Motor neuron (in vitro differentiated cells): ENCODE data around the gene EGLN3. TPM values are rescaled to one million over a fixed set of nuclear protein-coding genes. Genes with fewer than 3 reads are reported as not detected.
"Not testable (repeated sequence)": the region's sequence is repeated elsewhere in the genome, so short reads cannot be mapped to it uniquely, and the experiment has no call there.

Experiments
- ATAC-seq, 8 experiments: fragments of 200-7000 bp; cut with Tn5 transposase; replicated peaks in 6 of 8; 2 replicates each; pipeline ENCODE4 v1.8.0; 2021; ENCODE audit warnings: mild to moderate bottlenecking in 8 of 8, moderate library complexity in 8 of 8
- H3K27ac ChIP-seq, 2 donors: fragments of 250-450 bp; sonication (Bioruptor Pico); 2 replicates each; pipeline ENCODE4 v1.9.0; 2021; ENCODE audit warnings: antibody characterized with exemption in 2 of 2, mild to moderate bottlenecking in 2 of 2, moderate library complexity in 1 of 2
- H3K4me1 ChIP-seq, 2 donors: fragments of 250-450 bp; sonication (Bioruptor Pico); replicated peaks in 1 of 2; 2 replicates each; pipeline ENCODE4 v1.6.1; 2021; ENCODE audit warnings: antibody characterized with exemption in 2 of 2, mild to moderate bottlenecking in 2 of 2, moderate library complexity in 1 of 2
- H3K4me3 ChIP-seq, 5 donors: fragments of 250-450 bp; sonication (Bioruptor Pico); 2 replicates each; pipeline ENCODE4 v1.9.0; 2021; ENCODE audit warnings: antibody characterized with exemption in 5 of 5, mild to moderate bottlenecking in 5 of 5, moderate library complexity in 4 of 5
- WGBS, 10 experiments: fragments of 450-650 bp; shearing (Covaris generic); methylation state at CpG; one replicate each; pipeline ENCODE4 v1.0.0; 2022; 5-methylcytosine and 5-hydroxymethylcytosine counted together
- in situ Hi-C, 9 experiments: fragments of 400-800 bp; cut with MboI; loops; one replicate each; pipeline ENCODE4 v1.15.0; 2021; ENCODE audit warnings: low sequenced_read_pairs in 9 of 9, low pct_unique_long_range_greater_than_20kb in 2 of 9; ENCODE audit not compliant: unreplicated experiment in 9 of 9
- total RNA-seq, 8 experiments: library from RNA; unstranded; fragments of 300-600 nt; gene quantifications; 2 replicates each; pipeline versions ENCODE4 v1.2.3 to v1.2.4, GENCODE V29; 2022

The EGLN3 gene
- total RNA-seq, 8 experiments from 2014 or later, result 1.2 to 38.8 (median 6.6) TPM

- no peak overlapping the region for H3K4me3 ChIP-seq
- no peak overlapping the region for H3K27ac ChIP-seq
- ATAC-seq, result no peak
- WGBS, 10 experiments, result 62 to 100% (median 92%) methylated on average over 1 to 8 of the region's 8 CpGs
- in situ Hi-C loops, result no loop called here
- no peaks in the 10 kb centered on the region for H3K4me1 ChIP-seq
Measured at GRCh38 chr14:33978892-33979612, 28.2 kb upstream of the EGLN3 start.

- no peaks in the 10 kb centered on the region for H3K4me1 ChIP-seq
- H3K4me3 ChIP-seq, result no peak overlapping the region
- in situ Hi-C loops, result no loop called here
- no peak overlapping the region for H3K27ac ChIP-seq
- WGBS, 10 experiments, result 32 to 100% (median 85%) methylated on average over 1 to 5 of the region's 6 CpGs; no CpG with 5 or more reads in 1 of the 10 experiments
- no peak for ATAC-seq
Measured at GRCh38 chr14:33972583-33973081, 21.8 kb upstream of the EGLN3 start.

- H3K27ac ChIP-seq, in situ Hi-C loops, H3K4me3 ChIP-seq, ATAC-seq, H3K4me1 ChIP-seq: not testable (repeated sequence)
- 90 to 100% (median 100%) methylated on average over 1 of the region's 1 CpG; no CpG with 5 or more reads in 5 of the 10 experiments for WGBS, 10 experiments
Measured at GRCh38 chr14:33969846-33970245, 19.0 kb upstream of the EGLN3 start.

GRCh38 chr14:33968722-33969121, 17.8 kb upstream of the EGLN3 start:
- in situ Hi-C loops, result no loop called here
- WGBS, 10 experiments, result 0 to 100% (median 81%) methylated on average over 1 of the region's 1 CpG; no CpG with 5 or more reads in 4 of the 10 experiments
- ATAC-seq, result no peak
- Histone ChIP-seq H3K4me3 (no peak overlapping the region), H3K4me1 (no peaks in the 10 kb centered on the region), H3K27ac (no peak overlapping the region)

GRCh38 chr14:33967138-33967537, 16.3 kb upstream of the EGLN3 start:
- Histone ChIP-seq H3K4me1 (no peaks in the 10 kb centered on the region), H3K27ac (no peak overlapping the region), H3K4me3 (no peak overlapping the region)
- in situ Hi-C loops, result no loop called here
- ATAC-seq, result no peak
- 13 to 100% (median 77%) methylated on average over 1 to 4 of the region's 4 CpGs for WGBS, 10 experiments

- no peak for ATAC-seq
- H3K27ac ChIP-seq, result no peak overlapping the region
- in situ Hi-C loops, result no loop called here
- H3K4me3 ChIP-seq, result no peak overlapping the region
- no peaks in the 10 kb centered on the region for H3K4me1 ChIP-seq
- WGBS, 10 experiments, result 0 to 100% (median 62%) methylated on average over 1 to 6 of the region's 6 CpGs; no CpG with 5 or more reads in 1 of the 10 experiments
Measured at GRCh38 chr14:33966276-33966675, 15.4 kb upstream of the EGLN3 start.

- ATAC-seq, result peak in 2 of 8 experiments; percentile 41 to 56
- Histone ChIP-seq H3K4me1 (no peaks in the 10 kb centered on the region), H3K27ac (no peak overlapping the region), H3K4me3 (no peak overlapping the region)
- 50 to 93% (median 66%) methylated on average over 1 to 5 of the region's 6 CpGs; no CpG with 5 or more reads in 2 of the 10 experiments for WGBS, 10 experiments
- in situ Hi-C loops, result no loop called here
Measured at GRCh38 chr14:33964599-33965317, 13.9 kb upstream of the EGLN3 start.

GRCh38 chr14:33963892-33964291, 13.0 kb upstream of the EGLN3 start:
- Histone ChIP-seq H3K4me3 (no peak overlapping the region), H3K27ac (no peak overlapping the region), H3K4me1 (no peaks in the 10 kb centered on the region)
- in situ Hi-C loops, result no loop called here
- ATAC-seq, result peak in 2 of 8 experiments; percentile 70 to 74
- 50 to 100% (median 97%) methylated on average over 2 to 5 of the region's 5 CpGs; no CpG with 5 or more reads in 4 of the 10 experiments for WGBS, 10 experiments

- in situ Hi-C loops, H3K4me3 ChIP-seq, ATAC-seq, H3K27ac ChIP-seq, H3K4me1 ChIP-seq: not testable (repeated sequence)
- 28 to 100% (median 67%) methylated on average over 1 to 5 of the region's 5 CpGs; no CpG with 5 or more reads in 1 of the 10 experiments for WGBS, 10 experiments
Measured at GRCh38 chr14:33962466-33962865, 11.6 kb upstream of the EGLN3 start.

- ATAC-seq, result no peak
- 0 to 75% (median 55%) methylated on average over 1 to 3 of the region's 3 CpGs; no CpG with 5 or more reads in 1 of the 10 experiments for WGBS, 10 experiments
- H3K27ac ChIP-seq, result no peak overlapping the region
- no peak overlapping the region for H3K4me3 ChIP-seq
- in situ Hi-C loops, result no loop called here
- no peaks in the 10 kb centered on the region for H3K4me1 ChIP-seq
Measured at GRCh38 chr14:33962016-33962415, 11.1 kb upstream of the EGLN3 start.

- in situ Hi-C loops, result no loop called here
- WGBS, 10 experiments, result 42 to 100% (median 87%) methylated on average over 1 to 4 of the region's 4 CpGs; no CpG with 5 or more reads in 3 of the 10 experiments
- Histone ChIP-seq H3K27ac (no peak overlapping the region), H3K4me1 (no peaks in the 10 kb centered on the region), H3K4me3 (no peak overlapping the region)
- peak in 1 of 8 experiments; percentile 36 for ATAC-seq
Measured at GRCh38 chr14:33959692-33960151, 8.8 kb upstream of the EGLN3 start.

GRCh38 chr14:33958605-33959226, 7.8 kb upstream of the EGLN3 start:
- Histone ChIP-seq H3K4me3 (no peak overlapping the region), H3K27ac (no peak overlapping the region), H3K4me1 (no peaks in the 10 kb centered on the region)
- 61 to 100% (median 75%) methylated on average over 1 to 7 of the region's 7 CpGs; no CpG with 5 or more reads in 1 of the 10 experiments for WGBS, 10 experiments
- ATAC-seq, result no peak
- in situ Hi-C loops, result no loop called here

- in situ Hi-C loops, result no loop called here
- H3K4me3 ChIP-seq, result no peak overlapping the region
- no peak overlapping the region for H3K27ac ChIP-seq
- no peaks in the 10 kb centered on the region for H3K4me1 ChIP-seq
- WGBS, 10 experiments, result 0 to 86% (median 60%) methylated on average over 1 to 3 of the region's 3 CpGs
- no peak for ATAC-seq
Measured at GRCh38 chr14:33957993-33958392, 7.1 kb upstream of the EGLN3 start.
